ENCODE data around the gene ANKRD66. TPM values are rescaled to one million over a fixed set of nuclear protein-coding genes. Genes with fewer than 3 reads are reported as not detected.

ANKRD66 gene
- polyA plus RNA-seq, 1 donor (not counting 4 experiments of a cell fraction or from before 2014, with no cell fraction given) = not detected

GRCh38 chr6:46796848-46797580 is 50.3 kb downstream of the ANKRD66 start:
- H3K4me2 ChIP-seq (ENCODE audit: control insufficient read depth, extremely low read depth, insufficient read depth, low read depth, low read length) = no peak overlapping the region
- TF ChIP-seq CTCF (optimal IDR thresholded peaks at IDR 0.05 in 1 of 3, IDR thresholded peaks at IDR 0.05 in 1 of 3, conservative IDR thresholded peaks at IDR 0.05 in 1 of 3; ENCODE audit: extremely low read depth in 1 of 3, insufficient read depth in 2 of 3, low read length in 3 of 3) = no peak
- no peak for TF ChIP-seq EZH2 (IDR thresholded peaks at IDR 0.05; ENCODE audit: low read length)
- H3K27me3 ChIP-seq (ENCODE audit: control insufficient read depth, extremely low read depth, insufficient read depth, low read length) = no peaks in the 10 kb centered on the region
- FAIRE-seq (peak; percentile 90), DNase-seq (ENCODE audit: low read depth, low spot score) (no peak)
- no peaks in the 10 kb centered on the region for H3K9me1 ChIP-seq (ENCODE audit: control insufficient read depth, extremely low read depth, insufficient read depth, low read length)
- no peaks in the 10 kb centered on the region for H3K9me3 ChIP-seq (ENCODE audit: control insufficient read depth, low read depth, low read length)
- no peaks in the 10 kb centered on the region for H3K36me3 ChIP-seq (ENCODE audit: control insufficient read depth in 2 of 2, extremely low read depth in 1 of 2, insufficient read depth in 2 of 2, low read length in 2 of 2)
- no peak overlapping the region for H3K9ac ChIP-seq (ENCODE audit: control insufficient read depth, extremely low read depth, insufficient read depth, low read length)
- no peaks in the 10 kb centered on the region for H3K79me2 ChIP-seq (ENCODE audit: control insufficient read depth, insufficient read depth, low read length)
- peaks cover 4% of the 10 kb centered on the region for H3K4me1 ChIP-seq (ENCODE audit: control insufficient read depth, extremely low read depth, insufficient read depth, low read length)
- H2AFZ ChIP-seq (ENCODE audit: control insufficient read depth, low read length) = no peak overlapping the region
- dilution Hi-C loops (cut with MboI; ENCODE audit: extremely low pct_ligation_motif_present, low sequenced_read_pairs) = no loop called here
- H4K20me1 ChIP-seq (ENCODE audit: control insufficient read depth, extremely low read depth, insufficient read depth, low read length) = no peaks in the 10 kb centered on the region
- no peak overlapping the region for H3K27ac ChIP-seq (ENCODE audit: control insufficient read depth, insufficient read depth, low read length)
- H3K4me3 ChIP-seq (ENCODE audit: control insufficient read depth in 2 of 3, extremely low read depth in 1 of 3, insufficient read depth in 2 of 3, low read depth in 1 of 3, low read length in 3 of 3) = no peak overlapping the region

GRCh38 chr6:46799657-46800056 is 52.9 kb downstream of the ANKRD66 start:
- no peaks in the 10 kb centered on the region for H3K79me2 ChIP-seq (ENCODE audit: control insufficient read depth, insufficient read depth, low read length)
- no peak overlapping the region for H2AFZ ChIP-seq (ENCODE audit: control insufficient read depth, low read length)
- DNase-seq (ENCODE audit: low read depth, low spot score) (no peak), FAIRE-seq (peak; percentile 51)
- H4K20me1 ChIP-seq (ENCODE audit: control insufficient read depth, extremely low read depth, insufficient read depth, low read length) = no peaks in the 10 kb centered on the region
- H3K27ac ChIP-seq (ENCODE audit: control insufficient read depth, insufficient read depth, low read length) = no peak overlapping the region
- no peaks in the 10 kb centered on the region for H3K27me3 ChIP-seq (ENCODE audit: control insufficient read depth, extremely low read depth, insufficient read depth, low read length)
- H3K36me3 ChIP-seq (ENCODE audit: control insufficient read depth in 2 of 2, extremely low read depth in 1 of 2, insufficient read depth in 2 of 2, low read length in 2 of 2) = no peaks in the 10 kb centered on the region
- H3K4me3 ChIP-seq (ENCODE audit: control insufficient read depth in 2 of 3, extremely low read depth in 1 of 3, insufficient read depth in 2 of 3, low read depth in 1 of 3, low read length in 3 of 3) = no peak overlapping the region
- TF ChIP-seq EZH2 (IDR thresholded peaks at IDR 0.05; ENCODE audit: low read length) (no peak), CTCF (optimal IDR thresholded peaks at IDR 0.05 in 1 of 3, IDR thresholded peaks at IDR 0.05 in 1 of 3, conservative IDR thresholded peaks at IDR 0.05 in 1 of 3; ENCODE audit: extremely low read depth in 1 of 3, insufficient read depth in 2 of 3, low read length in 3 of 3) (no peak)
- no peak overlapping the region for H3K4me2 ChIP-seq (ENCODE audit: control insufficient read depth, extremely low read depth, insufficient read depth, low read depth, low read length)
- peaks cover 4% of the 10 kb centered on the region for H3K4me1 ChIP-seq (ENCODE audit: control insufficient read depth, extremely low read depth, insufficient read depth, low read length)
- no peaks in the 10 kb centered on the region for H3K9me3 ChIP-seq (ENCODE audit: control insufficient read depth, low read depth, low read length)
- H3K9ac ChIP-seq (ENCODE audit: control insufficient read depth, extremely low read depth, insufficient read depth, low read length) = no peak overlapping the region
- dilution Hi-C loops (cut with MboI; ENCODE audit: extremely low pct_ligation_motif_present, low sequenced_read_pairs) = no loop called here
- no peaks in the 10 kb centered on the region for H3K9me1 ChIP-seq (ENCODE audit: control insufficient read depth, extremely low read depth, insufficient read depth, low read length)

Measured in keratinocyte (primary cell).